HG02870 (cell line): ENCODE measurements around the gene MBTD1.
"Not testable (repeated sequence)": the region's sequence is repeated elsewhere in the genome, so short reads cannot be mapped to it uniquely, and the experiment has no call there.

Experiments used
- ATAC-seq: cut with Tn5 transposase; IDR thresholded peaks from one replicate; pipeline ENCODE4 v1.9.1; 2021; ENCODE audit warnings: mild to moderate bottlenecking, moderate library complexity; ENCODE audit not compliant: unreplicated experiment

The MBTD1 gene

DNA sequence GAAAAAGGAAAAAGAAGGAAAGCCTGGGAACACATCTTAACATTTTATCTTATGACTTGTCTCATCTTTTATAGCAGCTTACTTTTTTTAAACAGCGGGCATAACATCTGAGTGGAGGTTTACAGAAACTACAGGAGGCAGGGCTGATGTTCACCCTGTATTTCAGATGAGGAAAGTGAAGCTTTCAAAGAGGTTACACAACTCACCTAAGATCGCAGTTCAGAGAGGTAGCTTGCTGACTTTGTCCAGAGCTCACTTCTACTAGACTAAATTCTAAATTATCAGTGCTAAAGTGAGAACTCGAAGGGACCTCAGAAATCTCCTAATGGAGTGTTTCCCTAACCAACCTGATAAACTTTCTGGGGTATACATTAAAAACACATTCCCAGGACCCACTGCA, 3.7 kb downstream of the MBTD1 start:
- ATAC-seq, result no peak

DNA sequence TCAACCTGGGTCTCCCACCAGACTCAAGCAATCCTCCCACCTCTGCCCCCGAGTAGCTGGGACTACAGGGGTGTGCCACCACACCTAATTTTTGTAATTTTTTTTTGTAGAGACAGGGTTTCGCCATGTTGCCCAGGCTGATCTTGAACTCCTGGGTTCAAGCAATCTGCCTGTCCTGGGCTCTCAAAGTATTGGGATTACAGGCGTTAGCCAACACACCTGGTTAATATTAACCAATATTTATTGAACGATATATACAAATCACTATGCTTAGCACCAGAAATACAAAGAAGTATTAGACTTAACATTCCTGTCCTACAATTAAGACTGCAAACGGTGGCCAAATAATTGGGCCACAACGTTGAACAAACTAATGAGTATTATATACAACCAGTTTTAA, 4.2 kb downstream of the MBTD1 start:
- ATAC-seq, result no peak

DNA sequence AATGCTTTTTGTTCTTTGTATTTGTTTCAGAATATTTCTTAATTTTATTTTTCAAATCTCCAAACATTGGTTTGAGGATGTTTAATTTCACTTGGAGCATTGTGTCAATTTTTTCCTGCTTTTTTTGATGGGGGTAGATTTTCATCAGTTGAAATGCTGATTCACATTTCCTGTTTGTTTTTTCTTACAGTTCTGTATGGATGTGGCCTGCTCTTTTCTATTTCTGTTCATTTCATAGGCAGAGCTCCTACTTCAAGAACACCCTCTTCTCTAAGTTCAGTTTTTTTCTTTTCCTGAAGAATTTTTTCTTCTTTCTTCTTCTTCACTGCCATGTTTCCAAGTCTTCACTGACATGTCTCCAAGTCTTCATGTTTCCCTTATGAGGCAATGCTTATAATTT, 8.8 kb downstream of the MBTD1 start:
- no peak for ATAC-seq

DNA sequence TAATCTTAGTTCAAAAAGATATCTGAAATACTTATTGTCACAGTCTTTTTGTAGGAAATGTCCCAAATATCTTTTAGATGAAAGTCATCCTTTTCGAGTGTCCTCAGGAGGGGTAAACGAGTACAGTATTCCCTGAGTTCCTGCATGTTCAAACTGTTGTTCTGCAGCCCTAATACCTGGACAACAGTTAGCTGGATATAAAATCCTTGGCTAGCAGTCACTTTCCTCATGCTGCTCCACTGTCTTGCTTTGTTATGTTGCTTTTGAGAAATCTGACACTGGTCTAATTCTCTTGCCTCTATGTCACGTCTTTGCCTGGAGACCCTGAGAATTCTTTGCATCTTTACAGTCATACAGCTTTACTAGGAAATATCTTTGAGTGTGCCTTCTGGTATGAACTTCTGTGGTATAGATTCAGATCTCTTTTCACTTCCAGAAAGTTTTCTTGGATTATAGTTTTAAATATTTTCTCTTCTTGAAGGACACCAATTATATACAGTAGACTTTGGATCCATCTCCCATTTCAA, 9.5 kb downstream of the MBTD1 start:
- no peak for ATAC-seq

DNA sequence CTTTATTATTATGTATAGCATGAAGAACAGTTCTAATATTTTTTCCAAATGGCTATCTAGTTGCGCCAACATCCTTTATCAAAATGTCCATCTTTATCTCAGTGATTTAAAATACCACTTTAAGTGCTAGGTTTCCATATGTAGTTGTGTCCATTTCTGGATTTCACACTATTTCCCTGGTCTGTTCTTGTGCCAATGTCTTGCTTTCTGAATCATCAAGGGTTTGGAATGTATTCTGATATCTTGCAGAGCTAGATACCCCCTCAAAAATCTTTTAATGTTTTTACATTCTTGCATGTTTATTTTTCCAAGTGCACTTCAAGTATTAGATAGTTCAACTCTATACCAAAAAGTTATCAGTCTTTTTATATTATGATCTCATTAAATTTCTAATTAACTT, 14.3 kb downstream of the MBTD1 start:
- ATAC-seq, result no peak

DNA sequence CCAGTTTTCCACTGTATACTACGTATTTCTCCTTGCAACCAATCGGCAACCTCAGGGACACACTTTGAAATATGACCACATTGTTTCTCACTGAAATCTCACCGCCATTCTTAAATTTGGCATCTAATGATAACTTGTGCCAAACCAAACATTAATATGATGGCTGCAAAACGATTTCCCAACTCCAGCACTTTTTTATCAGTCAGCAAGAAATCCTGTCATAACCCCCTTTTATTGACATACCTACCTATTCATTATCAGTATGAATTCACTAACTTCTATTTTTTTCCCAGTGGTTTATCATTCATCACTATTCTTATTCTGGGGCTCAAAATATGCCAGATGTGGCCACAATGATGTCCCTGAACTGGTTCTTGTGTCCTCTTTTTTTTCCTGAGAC, 15.8 kb downstream of the MBTD1 start:
- ATAC-seq, result no peak

DNA sequence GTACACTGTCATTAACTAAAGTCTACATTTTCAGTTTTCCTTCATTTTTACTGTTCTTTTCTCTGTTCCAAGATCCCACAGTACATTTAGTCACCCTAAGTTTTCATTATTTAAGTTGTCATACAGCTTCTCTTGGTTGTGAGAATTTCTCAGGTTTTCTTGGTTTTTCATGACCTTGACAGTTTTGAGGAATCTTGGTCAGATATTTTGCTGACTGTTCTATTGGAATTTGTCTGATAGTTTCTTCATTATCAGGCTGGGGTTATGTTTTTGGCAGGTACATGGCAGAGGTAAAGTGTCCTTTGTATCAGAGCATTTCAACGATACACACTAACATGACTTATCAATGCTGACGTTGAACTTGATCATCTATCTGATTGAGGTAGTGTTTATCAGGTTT, 19.6 kb downstream of the MBTD1 start:
- no peak for ATAC-seq

DNA sequence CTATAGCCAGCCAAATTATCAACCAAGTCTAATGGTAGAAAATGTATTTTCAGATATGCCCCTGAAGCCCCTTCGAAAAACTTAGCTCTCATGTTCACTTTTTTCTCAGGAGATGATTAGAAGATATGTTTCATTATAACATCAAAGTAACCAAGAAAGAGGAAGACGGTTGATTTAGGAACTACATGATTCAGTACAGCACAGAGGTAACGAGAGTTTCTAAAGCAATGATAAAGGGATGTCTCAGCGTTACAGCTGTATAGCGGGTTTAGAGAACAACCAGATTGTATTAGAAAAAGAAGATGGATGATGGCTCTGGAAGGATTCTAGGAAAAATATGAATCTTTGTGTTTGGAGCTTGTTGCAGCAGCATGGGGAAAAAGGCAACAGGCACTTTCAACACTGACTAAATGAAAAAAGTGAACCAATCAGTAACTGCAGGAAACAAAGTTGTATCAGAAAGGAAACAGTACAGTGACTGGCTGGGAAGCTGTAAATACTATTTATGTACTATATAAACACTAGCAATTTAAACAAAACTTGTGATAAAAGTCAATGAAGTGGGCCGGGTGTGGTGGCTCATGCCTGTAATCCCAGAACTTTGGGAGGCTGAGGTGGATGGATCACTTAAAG, 21.5 kb downstream of the MBTD1 start:
- ATAC-seq, result peak; percentile 87

DNA sequence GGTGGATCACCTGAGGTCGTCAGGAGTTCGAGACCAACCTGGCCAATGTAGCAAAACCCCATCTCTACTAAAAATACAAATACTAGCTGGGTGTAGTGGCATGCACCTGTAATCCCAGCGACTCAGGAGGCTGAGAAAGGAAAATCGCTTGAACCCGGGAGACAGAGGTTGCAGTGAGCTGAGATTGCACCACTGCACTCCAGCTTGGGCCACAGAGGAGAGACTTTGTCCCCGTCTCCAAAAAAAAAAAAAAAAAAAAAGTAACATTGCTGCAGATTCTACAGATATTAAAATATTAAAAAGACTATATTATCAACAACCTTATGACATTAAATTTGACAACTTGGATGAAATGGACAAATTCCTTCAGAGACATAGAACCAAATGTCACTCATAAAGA, 25.7 kb downstream of the MBTD1 start:
- no peak for ATAC-seq

DNA sequence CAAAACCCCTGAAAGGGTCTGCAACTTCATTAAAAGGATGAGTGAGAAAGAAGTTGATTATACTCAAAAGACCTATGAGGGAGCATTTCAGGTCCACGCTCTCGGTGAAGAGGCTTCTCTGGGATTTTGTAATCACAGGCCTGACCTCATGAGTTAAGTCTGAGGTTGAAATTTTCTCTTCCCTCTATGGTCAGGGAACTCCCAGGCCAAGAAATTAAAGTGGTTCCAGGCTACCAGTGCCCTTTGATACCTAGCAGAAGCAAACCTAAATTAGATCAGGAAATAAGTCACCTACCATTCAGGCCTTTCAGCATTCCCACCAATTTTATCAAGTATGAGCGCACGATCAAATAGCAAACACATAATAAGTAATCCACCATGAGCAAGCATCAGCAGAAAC, 27.9 kb downstream of the MBTD1 start:
- ATAC-seq, result no peak

DNA sequence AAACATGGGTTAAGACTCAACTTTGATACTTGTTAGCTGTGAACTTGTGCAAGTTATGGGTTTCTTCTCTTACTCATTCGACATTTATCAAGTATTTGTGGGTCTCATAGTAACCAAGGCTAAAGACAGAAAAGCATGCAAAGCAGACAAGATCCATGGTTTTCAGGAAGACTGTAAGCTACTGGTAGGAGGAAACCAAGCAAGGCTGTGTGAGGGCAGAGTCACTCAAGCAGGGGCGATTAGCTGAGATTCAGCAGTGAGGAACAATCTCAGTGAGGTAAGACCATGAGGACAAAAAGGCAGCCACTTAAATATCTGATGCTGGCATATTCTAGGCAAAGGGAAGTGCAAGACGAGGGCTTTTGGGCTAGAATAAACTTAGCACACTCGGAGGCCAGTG, 29.5 kb downstream of the MBTD1 start:
- peak; percentile 53 for ATAC-seq

DNA sequence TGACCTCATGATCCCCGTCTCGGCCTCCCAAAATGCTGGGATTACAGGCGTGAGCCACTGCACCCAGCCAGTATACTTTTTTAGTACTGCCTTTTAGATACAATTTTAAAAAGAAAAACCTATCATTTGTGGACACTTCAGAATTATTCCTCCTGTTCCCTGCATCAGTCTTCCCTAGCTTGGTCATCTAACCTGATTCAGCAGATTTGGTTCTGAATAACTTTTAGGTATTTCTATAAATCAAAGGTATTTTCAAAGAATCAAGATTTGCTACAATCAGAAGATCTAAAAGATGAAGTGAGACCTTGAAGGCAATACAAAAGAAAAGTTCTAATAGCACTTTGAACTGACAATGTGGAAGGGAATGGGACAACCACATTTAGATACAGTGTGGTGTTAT, 30.0 kb downstream of the MBTD1 start:
- ATAC-seq, result no peak

DNA sequence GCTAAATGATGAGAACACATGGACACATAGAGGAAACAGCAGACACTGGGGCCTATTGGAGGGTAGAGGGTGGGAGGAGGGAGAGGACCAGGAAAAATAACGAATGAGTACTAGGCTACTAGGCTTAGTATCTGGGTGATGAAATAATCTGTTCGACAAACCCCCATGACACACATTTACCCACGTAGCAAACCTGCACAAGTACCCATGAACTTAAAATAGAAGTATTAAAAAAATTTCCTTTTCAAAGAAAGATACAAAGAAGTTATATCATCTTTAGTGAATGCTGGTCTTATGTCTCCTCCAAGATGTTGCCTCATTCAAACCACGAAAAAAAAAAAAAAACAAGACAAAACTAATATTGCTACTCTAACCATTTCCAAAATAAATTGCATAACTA, 31.7 kb downstream of the MBTD1 start:
- ATAC-seq, result no peak

DNA sequence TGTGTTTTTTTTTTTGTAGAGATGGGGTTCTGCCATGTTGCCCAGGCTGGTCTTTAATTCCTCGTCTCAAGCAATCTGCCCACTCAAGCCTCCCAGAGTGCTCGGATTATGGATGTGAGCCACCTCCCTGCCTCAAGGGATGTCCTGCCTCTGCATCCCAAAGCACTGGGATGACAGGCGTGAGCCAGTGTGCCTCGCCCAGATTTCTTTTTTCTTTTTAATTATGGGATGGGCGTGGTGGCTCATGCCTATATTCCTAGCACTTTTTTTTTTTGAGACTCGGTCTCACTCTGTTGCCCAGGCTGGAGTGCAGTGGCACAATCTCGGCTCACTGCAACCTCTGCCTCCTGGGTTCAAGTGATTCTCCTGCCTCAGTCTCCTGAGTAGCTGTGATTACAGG, 34.3 kb downstream of the MBTD1 start:
- ATAC-seq, result not testable (repeated sequence)

DNA sequence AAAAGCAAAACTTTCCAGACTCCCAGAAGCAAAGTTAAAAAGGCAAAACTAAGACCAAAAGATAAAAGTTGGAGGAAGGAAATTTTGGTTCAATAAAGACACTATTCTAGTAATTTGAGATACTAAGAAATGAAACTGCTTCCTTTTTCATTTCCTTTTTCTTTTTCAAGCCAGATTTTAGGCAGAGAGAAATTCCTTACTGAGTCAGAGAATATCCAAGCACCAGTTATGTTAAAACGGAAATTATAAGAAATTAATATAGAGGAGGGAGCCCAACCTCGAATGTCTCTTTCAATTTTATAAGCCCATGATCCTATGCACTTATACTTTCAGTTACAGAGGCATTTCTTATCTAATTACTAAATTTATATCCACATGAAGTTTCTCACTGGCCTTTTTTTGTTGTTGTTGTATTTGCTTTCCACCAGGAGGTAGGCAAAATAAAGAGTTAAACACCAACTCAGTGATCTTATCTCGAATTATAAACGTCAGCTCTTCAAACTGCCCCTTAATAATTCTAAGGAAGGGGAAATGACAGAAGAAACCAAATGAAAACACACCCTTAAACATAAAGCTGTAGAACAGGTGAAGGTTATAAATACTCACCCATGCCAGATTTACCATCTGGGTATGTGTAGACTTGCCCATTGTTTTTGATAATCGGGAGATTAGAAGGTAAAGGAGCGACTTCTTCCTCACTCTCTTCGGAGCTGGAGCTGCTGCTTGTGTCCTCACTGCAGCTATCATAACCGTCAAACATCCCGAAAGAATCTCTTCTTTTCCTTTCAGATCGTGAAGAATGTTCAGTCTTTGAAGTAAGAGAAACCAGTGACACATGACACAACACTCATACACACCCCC, 35.2 kb downstream of the MBTD1 start:
- no peak for ATAC-seq

DNA sequence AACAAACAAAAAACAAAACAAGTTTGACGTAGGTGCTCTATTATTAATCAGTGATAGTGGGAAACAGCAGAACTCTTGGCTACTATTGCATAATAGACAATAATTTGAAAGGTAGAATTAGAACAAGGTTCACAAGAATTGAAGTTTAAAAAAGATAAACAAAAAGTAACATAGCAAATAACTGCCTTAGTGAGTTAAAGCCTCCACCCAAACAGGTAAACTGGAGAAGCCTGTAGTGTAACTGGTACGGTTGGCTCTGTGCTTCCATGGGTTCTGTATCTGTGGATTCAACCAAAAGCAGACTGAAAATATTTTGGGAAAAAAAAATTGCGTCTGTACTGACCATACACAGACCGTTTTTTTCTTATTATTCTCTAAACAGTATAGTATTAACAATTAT, 38.5 kb downstream of the MBTD1 start:
- ATAC-seq, result no peak

DNA sequence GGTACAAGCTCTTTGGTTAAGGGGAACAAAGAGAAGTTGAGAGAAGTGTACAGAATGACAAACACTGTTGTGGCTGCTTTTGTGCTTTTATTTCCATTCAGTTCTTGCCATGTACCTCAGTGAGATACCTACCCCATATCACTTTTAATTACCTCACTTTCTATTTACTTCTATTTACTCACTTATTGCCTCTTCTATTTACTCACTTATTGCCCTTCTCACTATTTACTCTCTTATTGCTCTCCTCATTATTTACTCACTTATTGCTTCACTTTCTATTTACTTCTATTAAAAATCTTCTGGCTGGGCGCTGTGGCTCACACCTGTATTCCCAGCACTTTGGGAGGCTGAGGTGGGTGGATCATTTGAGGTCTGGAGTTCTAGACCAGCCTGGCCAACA, 41.9 kb downstream of the MBTD1 start:
- ATAC-seq, result no peak

DNA sequence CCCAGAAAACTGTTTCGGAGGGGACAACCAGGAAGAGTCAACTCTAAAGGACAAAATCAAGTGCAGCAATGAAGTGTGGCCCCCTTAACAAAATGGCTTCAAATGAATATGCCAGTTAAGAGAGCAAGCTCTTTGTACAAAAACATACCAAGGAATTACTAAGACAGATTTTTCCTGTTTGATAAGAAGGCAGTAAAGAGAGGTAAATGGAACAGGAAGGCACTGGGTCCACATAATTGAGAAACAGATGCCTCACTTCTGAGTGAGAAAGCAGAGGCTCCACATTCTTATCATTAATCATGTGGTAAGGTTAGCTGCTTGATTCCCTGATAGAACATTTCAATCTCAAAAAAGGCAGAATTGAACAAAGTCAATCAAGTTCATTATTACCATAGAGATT, 44.9 kb downstream of the MBTD1 start:
- no peak for ATAC-seq

DNA sequence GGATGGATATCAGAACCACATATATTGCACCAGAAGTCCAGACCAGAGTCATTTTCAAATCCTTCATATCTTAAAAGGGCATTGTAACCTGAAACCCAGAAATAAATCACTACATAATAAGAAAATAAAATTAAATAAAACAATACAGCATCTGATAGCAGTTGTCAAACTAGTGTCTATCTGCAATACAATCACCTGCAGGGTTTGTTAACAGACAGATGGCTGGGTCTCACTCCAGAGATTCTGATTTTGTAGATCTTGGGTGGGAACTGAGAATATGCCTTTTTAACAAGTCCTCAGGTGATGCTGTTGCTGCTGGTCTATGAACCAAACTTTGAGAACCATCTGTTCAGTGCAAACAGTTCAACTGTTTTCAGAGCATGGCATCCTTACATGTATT, 56.0 kb downstream of the MBTD1 start:
- no peak for ATAC-seq

DNA sequence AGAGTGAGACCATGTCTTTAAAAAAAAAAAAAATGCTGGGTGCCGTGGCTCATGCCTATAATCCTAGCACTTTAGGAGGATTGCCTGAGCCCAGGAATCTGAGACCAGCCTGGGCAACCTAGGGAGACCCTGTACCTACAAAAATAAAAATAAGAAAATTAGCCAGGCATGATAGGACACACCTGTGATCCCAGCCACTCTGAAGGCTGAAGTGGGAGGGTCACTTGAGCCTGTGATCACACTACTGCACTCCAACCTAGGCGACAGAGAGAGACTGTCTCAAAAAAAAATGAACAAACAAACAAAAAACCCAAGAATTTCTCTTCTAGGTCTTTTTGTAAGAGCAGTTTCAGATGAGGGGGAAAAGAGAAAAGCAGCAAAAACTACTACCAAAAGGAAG, 59.0 kb downstream of the MBTD1 start:
- ATAC-seq, result no peak

DNA sequence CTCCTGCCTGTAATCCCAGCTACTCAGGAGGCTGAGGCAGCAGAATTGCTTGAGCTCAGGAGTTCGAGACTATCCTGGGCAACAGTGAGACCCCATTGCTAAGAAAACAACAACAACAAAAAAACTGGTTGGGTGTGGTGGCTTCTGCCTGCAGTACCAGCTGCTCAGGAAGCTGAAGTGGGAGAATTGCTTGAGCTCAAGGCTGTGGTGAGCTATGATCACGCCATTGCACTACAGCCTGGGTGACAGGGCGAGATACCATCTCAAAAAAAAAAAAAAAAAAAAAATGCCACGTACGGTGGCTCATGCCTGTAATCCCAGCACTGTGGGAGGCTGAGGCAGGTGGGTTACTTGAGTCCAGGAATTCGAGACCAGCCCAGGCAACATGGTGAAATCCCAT, 59.6 kb downstream of the MBTD1 start:
- no peak for ATAC-seq

DNA sequence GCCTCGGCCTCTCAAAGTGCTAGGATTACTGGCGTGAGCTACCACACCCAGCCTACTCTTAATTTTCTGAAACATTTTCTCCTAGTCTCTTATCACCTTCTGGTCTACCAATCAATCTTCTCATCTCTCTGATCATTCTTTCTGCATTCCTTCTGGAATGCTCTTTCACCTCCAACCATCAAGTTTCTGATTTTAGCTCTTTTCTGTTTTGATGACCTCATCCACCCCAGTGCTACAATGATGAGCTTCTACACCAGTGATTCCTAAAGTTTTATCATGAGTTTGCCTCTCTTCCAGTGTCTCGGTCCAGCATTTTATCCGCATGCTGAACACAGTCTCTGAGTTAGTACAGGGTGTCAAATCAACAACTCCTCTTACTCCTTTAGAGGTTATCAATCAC, 62.1 kb downstream of the MBTD1 start:
- no peak for ATAC-seq
